HK-2 (cell line): ENCODE measurements around the gene IQUB.
"Not testable (repeated sequence)": the region's sequence is repeated elsewhere in the genome, so short reads cannot be mapped to it uniquely, and the experiment has no call there.

Source experiments
- DNase-seq: peaks from one replicate; pipeline ENCODE4 v3.0.0-alpha.2; 2018; ENCODE audit not compliant: unreplicated experiment

The IQUB gene

DNA sequence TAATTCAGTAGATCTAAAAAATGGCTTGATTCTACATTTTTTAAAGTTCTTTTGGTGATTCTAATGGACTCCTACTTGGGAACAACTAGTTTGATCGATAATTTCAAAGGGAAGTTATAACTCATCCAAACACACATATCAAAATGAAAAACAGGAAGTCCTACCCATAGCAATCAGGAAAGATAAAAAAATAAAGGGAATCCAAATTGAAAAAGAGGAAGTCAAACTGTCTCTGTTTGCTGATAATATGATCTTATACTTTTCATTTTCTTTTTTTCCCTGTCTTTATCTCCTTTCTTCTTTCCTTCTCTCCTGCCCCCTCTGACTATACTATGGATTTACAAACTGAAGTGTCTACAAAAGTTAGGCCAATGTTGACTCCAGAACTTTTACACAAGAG, 118.8 kb downstream of the IQUB start:
- no peak for DNase-seq

DNA sequence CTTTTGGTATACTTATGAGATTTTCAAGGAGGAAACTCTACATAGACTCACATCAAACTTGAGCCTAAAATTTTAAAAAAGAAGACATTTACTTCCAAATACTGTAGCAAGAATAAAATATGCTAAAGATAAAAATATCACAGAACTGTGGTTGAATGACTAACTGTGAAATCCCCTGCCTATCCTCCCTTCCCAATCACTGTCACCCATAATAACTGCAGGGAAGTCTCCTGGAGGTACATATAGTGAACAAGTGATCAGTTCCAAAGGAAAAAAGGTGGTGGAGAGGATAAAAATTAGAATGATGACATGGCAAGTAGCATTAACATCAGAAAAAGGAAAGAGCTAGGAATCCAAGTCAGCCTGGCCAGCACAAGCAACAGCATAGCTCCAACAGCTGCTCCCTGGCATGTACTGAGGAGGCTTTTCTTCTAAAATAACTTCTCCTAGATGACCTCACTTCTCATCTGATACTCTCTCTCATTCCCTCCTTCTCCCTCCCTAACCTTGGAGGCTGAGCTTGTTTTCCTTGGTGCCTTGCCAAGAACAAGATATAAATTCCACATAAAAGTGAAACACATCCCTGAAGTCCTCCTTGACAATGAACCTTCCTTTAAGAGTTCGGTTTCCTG, 124.0 kb downstream of the IQUB start:
- DNase-seq, result peak; percentile 8

DNA sequence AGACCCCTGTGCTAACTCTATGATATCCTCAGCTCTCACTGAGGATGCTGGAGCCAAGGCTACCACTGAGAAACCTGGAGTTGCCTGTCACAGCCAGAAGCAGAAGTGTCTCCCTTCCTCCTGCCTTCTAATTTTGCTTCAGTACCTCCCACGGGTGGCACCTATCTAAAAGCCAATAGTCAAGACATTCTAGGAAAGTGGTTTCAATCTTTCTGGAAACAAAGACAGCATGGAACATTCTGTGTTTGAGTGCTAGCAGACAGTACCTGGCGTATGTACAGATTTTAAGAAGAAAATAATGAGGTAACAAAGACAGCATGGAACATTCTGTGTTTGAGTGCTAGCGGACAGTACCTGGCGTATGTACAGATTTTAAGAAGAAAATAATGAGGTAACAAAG, 126.4 kb downstream of the IQUB start:
- not testable (repeated sequence) for DNase-seq
